ENCODE results near the gene LRMDA.

DNA sequence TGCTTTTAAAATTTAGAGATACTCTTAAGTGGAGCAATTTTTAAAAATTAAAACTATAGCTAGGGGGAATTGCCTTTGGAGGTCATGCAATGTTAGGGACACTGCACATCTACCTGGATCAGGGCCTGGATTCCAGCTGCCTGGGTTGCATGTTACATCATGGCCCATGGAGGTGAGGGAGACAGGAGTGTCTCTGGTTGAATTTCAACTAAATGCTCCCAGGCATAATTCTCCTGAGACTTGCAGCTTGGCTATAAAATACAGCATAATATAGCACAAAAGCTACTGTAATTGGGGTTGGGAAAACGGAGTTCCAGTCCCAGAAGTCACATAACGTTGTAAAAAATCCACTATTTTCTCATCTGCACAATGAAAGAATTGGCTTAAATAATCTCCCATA is 782.5 kb downstream of the LRMDA start:
- TF ChIP-seq, protein P1, sequence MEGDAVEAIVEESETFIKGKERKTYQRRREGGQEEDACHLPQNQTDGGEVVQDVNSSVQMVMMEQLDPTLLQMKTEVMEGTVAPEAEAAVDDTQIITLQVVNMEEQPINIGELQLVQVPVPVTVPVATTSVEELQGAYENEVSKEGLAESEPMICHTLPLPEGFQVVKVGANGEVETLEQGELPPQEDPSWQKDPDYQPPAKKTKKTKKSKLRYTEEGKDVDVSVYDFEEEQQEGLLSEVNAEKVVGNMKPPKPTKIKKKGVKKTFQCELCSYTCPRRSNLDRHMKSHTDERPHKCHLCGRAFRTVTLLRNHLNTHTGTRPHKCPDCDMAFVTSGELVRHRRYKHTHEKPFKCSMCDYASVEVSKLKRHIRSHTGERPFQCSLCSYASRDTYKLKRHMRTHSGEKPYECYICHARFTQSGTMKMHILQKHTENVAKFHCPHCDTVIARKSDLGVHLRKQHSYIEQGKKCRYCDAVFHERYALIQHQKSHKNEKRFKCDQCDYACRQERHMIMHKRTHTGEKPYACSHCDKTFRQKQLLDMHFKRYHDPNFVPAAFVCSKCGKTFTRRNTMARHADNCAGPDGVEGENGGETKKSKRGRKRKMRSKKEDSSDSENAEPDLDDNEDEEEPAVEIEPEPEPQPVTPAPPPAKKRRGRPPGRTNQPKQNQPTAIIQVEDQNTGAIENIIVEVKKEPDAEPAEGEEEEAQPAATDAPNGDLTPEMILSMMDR (IDR thresholded peaks at IDR 0.05) = no peak
- TF ChIP-seq POLR2A (IDR thresholded peaks at IDR 0.05) = no peak
- TF ChIP-seq POLR2AphosphoS5 (IDR thresholded peaks at IDR 0.05) = no peak
